ENCODE results near the gene ZC3H7B.

The ZC3H7B gene

GRCh38 chr22:41355895-41356294, 54.6 kb downstream of the ZC3H7B start:
- DNase-seq, result no peak

GRCh38 chr22:41356430-41357028, 55.2 kb downstream of the ZC3H7B start:
- DNase-seq, result no peak

DNA sequence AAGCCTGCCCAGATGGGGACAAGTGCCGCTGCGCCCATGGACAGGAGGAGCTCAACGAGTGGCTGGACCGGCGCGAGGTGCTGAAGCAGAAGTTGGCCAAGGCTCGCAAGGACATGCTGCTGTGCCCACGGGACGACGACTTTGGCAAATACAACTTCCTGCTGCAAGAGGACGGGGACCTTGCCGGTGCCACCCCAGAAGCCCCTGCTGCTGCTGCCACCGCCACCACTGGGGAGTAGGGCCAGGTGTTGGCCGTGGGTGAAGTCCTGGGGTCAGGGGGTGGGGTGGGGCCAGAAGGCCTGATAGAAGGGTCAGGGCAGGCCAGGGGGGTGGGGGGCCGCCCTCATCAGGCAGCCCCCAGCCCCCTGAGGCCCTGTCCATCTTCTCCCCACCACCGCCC, 55.9 kb downstream of the ZC3H7B start:
- DNase-seq, result no peak

DNA sequence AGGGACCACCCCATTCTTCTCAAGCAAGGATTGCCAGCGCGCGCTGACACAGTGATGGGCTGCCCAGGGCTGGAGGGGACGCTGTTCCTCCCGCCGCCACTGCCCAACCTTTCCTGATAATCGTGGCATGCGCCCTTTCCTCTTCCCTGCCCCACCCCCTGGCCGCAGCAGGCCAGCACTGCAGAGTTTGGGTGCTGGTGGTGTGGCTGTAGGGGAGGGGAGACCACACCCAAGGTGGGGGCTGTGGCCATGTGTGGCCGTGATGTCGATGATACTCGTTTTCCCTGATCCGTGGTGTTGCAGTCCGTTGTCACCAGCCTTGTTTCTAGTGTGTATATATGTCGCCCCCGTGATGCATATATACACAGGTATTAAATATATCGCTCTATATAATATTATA, 57.6 kb downstream of the ZC3H7B start:
- no peak for DNase-seq

DNA sequence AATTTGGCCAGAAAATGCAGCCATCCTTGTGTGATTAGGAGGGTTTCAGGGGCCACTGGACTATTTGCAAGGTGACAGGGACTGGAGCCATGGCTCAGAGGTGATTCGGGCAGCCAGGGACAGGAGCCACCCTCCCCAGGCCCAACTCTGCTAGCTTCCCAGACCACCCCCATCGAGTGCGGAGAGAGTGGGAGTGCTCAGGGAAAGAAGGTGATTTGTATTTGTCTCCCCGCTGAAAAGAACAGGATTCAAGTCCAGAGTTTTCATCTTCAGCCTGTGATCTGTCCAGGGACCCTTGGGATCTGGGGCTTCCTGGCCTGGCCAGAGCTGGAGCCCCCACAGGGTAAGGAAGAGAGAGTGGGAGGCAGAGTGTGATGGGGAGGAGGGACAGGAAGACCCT, 58.1 kb downstream of the ZC3H7B start:
- DNase-seq, result no peak

DNA sequence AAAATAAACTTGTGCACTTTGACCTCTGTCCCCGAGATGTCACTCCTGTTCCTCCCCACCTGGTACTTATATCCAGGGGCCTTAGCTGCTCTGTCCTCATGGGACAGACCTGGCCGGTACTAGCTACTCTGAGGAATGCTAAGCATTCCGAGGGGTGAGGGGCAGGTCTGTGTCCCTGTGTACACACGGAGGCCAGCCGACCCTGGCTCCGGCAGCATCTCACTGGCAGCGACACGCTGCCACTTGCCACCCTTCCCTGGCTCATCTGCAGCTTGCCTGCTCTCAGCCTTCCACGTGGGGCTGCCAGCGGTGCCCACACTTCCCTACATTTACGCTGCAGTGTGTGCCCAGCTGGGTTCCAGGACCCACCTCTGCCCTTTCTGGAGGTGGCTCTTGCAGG, 58.8 kb downstream of the ZC3H7B start:
- DNase-seq, result no peak

- no peak for DNase-seq
These were observed 60.5 kb downstream of the ZC3H7B start for GRCh38 chr22:41361716-41362310.

DNA sequence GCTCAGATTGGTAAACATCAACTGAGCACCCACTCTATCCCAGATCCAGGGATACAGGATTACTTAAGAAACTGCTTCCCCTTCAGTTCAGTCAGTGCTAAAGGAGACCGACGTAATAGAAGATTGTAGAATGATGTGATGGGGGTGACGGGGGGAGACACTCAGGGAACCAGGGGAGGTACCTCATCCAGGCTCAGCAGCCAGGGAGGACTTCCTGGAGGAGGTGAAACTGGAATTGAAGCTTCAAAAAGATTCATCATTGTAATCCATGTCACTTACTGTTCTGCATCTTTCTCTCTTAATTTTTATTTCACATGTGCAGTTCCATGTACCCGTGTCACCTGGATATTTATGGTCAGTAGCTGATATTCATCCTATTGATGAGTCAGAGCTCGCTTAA, 61.3 kb downstream of the ZC3H7B start:
- DNase-seq, result no peak

- DNase-seq, result no peak
These were observed 62.9 kb downstream of the ZC3H7B start for GRCh38 chr22:41364233-41364632.

DNA sequence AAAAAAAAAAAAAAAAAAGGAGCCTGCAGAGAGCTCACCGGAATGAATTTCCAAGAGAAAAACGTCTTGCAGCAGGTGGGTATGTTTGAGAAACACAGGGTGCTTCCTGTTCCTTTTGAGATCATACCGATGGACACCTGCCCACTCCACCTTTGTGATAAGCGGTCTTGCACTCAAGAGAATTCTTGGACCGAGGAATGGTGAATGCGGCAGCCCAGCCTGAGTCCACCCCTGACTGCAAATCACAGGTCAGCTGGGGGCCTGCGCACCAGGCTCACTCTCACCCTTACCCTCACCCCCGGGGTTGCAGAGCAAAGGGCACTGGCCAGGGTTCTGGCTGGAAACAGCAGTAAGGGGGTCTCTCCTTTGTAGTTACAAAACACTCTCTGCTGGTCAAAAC, 63.6 kb downstream of the ZC3H7B start:
- no peak for DNase-seq

GRCh38 chr22:41365425-41365824, 64.1 kb downstream of the ZC3H7B start:
- DNase-seq, result no peak

- DNase-seq, result no peak
These were observed 65.2 kb downstream of the ZC3H7B start for GRCh38 chr22:41366323-41367029.

DNA sequence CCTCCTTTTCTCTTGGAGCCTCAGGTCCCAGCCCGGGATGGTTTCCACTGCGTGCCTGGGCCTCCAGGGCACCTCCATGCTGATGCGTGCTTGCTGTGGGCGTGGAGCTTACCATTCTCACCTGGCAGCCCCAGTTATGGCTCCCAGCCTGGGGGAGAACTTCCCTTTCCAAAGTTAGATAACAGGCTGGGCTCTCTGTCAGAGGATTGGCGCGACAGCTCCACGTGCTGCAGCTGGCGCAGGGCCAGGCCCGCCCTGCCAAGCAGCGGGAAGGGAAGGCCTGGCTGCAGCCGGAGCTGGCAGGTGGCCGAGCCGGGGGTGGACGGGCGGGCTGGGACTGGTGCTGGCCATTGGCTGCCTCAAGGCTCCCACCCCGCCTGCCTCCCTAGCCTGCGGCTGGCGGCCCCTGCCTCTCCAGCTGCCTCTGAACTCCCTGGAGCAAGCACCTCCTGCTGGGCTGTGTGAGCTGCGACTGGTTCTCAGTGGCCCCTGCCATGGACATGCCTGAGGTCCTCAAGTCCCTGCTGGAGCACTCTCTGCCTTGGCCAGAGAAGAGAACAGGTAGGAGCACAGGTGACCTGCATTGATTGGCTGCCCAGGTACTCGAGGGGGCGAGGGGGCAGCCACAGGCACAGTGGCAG, 65.8 kb downstream of the ZC3H7B start:
- peak in 1 of 2 donors; percentile 8 for DNase-seq

GRCh38 chr22:41367680-41368542, 66.6 kb downstream of the ZC3H7B start:
- no peak for DNase-seq

DNA sequence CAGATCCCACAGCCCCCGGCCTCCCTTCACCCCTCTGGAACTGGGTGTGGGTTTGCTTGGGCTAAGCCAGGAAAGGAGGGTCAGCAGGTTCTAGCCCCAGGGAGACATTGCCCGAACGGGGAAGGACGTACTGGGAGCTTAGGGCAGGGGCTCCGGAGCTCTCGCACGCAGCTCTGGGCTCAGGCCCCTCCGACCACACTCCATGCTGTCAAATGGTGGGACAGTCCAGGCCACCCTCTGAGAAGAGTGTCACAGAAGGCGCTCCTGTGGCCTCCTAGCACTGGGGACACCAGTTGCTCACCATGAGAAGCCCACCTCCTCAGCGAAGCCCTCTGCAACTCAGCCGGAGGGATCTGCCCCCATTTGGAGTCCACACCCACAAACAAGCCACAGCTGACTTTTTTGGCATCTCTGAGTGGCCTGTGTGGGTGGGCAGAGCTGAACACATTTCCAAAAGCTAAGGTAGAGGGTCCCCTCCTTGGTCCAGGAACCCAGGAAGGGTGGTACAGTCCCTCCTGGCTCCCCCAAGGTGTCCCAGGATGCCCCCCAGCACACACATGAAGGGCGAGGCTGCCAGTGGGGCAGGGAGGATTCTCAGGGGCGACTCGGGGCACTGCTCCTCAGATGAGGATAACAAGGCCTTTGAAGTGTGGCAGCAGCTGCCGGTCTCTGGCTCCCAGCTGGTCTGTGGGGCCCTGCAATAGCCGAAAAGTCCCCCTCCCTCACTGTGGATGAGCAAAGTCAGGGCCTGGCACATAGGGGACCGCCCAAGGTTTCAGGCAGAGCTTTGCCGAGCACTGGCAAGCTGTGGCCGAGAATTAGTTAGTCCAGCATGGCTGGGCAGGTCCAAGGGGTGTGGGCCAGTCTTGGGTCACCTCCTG, 67.5 kb downstream of the ZC3H7B start:
- no peak for DNase-seq

DNA sequence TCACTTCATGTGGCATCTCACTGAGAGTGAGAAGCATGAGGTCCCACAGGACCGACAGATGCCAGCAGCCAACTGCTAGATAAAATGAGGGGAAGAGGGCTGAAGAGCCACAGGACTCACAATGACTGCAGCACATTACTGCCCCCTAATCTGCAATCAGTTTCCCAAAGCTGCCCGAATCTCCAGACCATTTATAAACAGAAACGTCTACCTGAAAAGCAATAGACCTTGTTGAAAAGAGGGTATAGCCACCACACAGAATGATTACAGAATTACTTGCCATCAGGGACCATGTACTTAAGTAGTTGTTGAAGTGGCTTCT, 68.1 kb downstream of the ZC3H7B start:
- no peak for DNase-seq

DNA sequence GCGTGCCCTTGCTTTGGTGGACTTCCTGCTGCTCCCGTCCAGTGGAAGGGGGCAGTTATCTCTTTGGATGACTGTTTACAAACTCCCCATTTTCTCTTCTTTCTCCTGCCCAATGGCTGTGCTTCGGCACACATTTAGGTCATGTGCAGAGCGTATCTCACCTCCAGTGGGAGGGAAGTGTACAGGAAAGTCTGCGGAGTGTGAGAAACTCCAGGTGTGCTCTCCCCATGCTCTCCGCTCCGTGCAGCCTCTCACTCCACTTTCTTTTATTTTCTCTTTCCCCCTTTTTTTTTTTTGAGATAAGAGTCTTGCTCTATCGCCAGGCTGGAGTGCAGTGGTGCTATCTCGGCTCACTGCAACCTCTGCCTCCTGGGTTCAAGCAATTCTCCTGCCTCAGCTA, 68.5 kb downstream of the ZC3H7B start:
- DNase-seq, result no peak

DNA sequence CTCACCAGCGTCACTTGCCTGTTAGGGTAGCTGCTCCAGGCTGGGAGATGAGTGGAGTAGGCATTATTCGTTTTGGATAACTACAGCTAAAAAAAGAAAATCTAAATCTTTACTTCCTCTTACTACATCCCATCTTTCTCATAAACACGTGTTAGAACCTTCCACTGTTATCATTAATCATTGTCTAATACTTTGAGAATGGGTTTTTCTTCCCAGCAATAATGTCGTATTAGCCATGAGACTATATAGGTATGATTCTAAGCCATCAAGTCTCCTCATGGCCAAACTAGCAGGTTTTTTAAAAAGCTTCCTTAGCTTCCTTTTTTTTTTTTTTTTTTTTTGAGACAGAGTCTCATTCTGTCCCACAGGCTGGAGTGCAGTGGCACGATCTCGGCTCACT, 76.5 kb downstream of the ZC3H7B start:
- no peak for DNase-seq

DNA sequence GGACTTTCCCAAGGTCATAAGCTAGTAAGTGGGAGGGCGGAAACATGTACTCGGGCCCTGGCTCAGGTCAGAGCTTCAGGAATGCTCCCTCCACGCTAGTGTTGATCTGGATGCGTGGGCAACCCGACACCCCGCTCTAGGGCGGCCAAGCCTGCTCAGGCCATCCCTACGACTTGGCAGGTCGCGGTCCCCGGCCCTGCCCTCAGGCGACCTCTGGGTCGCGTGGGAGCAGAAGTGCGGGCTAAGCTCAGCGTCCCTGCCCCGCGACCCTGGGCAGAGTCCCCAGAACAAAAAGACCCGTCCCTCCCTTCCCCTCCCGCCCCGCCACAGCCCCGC, 79.6 kb downstream of the ZC3H7B start:
- no peak for DNase-seq

DNA sequence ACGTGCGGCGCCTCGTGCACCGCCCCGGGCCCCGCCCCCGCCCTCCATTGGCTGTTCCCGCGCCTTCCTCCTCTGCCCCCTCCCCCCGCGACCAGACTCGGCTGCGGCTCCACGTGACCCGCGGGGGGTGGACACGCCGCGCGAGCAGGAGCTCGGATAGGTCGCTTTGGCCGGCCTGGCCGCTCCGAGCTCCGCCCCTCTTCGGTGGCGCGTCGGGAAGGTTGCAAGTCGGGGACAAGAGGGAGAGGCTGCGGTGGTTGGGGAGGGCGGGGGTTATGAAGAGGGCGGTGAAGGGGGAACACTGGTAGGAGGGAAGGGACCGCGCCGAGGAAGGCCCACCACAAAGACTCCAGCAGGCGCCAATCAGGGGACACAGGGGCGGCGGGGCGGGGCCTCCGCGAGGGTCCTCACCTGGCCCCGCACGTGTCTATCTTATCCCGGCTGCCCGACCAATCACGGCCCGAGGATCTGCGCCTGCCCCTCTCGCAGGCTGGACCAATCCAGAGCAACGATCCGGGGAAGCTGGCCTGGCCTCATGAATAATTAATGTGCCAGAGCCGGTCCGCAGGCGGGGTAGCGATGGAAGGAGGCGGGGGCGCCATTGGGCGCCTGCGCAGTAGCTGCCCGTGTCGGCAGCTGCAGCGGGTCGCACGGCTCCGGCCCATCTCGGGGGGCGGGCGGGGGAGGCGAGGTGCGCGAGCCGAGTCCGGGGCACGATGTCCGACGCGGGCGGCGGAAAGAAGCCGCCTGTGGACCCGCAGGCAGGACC, 80.2 kb downstream of the ZC3H7B start, which contains the start of gene TEF:
Gene TEF, plus strand, starts transcription at position 614 of the 769 bp plus-strand sequence. Its CDS starts 103 bp downstream, at position 717.
- peak; percentile 96 for DNase-seq

DNA sequence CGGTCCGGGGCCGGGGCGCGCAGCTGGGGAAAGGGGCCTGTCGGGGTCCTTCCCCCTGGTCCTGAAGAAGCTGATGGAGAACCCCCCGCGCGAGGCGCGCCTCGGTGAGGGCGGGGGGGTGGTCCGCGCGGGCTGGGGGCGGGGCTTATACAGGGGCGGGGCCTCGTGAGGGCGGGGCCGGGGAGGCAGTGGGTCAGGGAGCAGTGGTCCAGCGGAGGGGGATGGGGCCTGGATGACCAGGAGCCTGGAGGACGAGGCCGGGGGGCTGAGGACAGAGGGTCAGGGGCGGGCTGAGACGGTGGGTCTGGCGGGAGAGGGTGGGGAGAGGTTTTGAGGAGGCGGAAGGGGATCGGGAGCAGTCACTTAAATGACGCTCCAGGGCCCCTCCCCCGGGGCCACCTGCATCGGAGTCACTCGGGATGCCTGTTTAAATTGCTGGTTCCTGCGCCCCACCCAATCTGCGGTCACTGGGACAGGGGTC, 80.8 kb downstream of the ZC3H7B start:
- DNase-seq, result peak; percentile 45 to 49

Data from stimulated activated CD4-positive, alpha-beta T cell treated with anti-CD3 and anti-CD28 coated beads, Interleukin-2, amount 100 ng/mL, for 48 hours (primary cell).